GM10266 (cell line): Measurements from ENCODE around the gene ARHGAP26.
"Not testable (repeated sequence)": the region's sequence is repeated elsewhere in the genome, so short reads cannot be mapped to it uniquely, and the experiment has no call there.

Experiments
- DNase-seq: peaks from one replicate; pipeline ENCODE4 v3.0.0; 2012; ENCODE audit errors: extremely low spot score
- CTCF ChIP-seq: IDR thresholded peaks from 2 replicates; pipeline ENCODE4 v1.5.1; 2012; ENCODE audit warnings: mild to moderate bottlenecking, low read depth; ENCODE audit not compliant: control insufficient read depth, insufficient read depth; ENCODE audit errors: missing control alignments

The ARHGAP26 gene

DNA sequence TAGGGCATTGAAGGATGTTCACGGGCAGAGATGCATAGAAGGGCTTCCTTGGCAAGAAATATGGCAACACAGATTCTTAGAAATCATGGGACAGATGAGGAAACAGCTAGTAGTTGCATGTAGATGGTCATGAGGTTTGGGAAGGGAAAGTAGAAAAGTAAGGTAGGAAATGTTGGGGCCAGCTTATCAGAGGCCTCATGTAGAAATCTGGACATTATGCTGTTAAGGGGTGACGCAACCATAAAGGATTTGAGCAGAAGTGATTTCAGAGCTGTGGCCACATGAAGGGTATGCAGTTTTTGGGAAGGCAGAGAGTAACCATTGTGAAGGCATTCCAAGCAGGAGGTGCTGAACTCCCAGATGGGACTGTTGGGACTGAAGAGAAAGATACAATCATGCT is 224.0 kb downstream of the ARHGAP26 start:
- DNase-seq: no peak
- TF ChIP-seq CTCF: no peak

DNA sequence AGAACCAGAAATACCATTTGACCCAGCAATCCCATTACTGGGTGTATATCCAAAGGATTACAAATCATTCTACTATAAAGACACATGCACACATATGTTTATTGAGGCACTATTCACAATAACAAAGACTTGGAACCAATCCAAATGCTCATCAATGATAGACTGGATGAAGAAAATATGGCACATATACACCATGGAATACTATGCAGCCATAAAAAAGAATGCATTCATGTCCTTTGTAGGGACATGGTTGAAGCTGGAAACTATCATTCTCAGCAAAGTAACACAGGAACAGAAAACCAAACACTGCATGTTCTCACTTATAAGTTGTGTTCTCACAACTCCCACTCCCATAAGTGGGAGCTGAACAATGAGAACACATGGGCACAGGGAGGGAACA is 225.4 kb downstream of the ARHGAP26 start:
- DNase-seq: not testable (repeated sequence)

DNA sequence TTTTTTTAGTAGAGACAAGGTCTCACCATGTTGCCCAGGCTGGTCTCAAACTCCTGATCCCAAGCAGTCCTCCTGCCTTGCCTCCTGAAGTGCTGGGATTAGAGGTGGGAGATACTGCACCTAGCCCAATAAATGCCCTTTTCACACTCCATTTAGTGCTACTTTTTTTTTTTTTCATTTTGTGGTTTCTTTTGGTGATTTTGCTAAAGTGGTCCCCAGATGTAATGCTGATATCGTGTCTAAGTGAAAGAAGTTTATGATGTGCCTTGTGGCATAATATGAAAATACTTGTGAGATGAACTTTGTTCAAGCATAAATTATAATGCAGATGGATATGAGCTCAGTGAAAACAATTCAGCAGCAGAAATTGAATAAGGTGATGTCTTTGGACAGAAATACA is 227.4 kb downstream of the ARHGAP26 start:
- DNase-seq: no peak
- no peak for TF ChIP-seq CTCF

DNA sequence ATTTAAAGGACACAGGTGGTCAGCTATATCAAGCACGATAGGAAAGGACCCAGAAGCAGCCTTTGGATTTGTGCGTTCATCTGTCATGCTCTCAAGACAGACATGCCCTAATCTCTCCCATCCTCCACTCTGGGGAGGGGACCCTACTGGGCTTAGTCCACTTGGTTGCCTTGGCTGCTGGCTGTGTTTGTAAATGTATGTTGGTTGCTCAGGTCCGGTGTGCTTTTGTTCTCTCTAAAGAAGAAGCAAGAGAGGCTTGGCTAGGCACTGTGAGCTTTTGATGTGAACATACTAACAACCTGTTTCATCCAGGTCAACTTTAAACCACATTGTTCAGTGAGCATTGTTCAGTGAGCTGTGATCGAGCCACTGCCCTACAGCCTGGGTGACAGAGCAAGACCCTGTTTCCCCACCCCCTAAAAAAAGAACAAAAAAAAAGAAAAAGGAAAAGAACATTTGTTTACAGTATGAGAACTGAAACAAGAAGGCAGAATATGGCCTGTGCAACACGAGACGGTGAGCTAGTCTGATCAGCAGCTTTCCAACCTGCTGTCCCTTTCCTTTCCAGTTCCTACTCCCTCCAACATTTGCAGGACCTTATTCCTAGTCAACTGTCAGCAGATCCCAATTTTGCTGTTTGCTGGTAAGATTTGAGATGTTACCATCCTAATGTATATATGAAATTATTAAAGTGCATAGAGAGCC is 228.3 kb downstream of the ARHGAP26 start:
- no peak for TF ChIP-seq CTCF
- no peak for DNase-seq

DNA sequence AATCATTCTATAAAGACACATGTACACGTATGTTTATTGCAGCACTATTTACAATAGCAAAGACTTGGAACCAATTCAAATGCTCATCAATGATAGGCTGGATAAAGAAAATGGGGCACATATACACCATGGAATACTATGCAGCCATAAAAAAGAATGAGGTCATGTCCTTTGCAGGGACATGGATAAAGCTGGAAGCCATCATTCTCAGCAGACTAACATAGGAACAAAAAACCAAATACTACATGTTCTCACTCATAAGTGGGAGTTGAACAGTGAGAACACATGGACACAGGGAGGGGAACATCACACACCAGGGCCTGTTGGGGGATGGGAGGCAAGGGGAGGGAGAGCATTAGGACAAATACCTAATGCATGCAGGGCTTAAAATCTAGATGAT is 230.4 kb downstream of the ARHGAP26 start:
- DNase-seq: not testable (repeated sequence)

GRCh38 chr5:143001764-143002351 is 231.7 kb downstream of the ARHGAP26 start:
- no peak for DNase-seq
- TF ChIP-seq CTCF: no peak

DNA sequence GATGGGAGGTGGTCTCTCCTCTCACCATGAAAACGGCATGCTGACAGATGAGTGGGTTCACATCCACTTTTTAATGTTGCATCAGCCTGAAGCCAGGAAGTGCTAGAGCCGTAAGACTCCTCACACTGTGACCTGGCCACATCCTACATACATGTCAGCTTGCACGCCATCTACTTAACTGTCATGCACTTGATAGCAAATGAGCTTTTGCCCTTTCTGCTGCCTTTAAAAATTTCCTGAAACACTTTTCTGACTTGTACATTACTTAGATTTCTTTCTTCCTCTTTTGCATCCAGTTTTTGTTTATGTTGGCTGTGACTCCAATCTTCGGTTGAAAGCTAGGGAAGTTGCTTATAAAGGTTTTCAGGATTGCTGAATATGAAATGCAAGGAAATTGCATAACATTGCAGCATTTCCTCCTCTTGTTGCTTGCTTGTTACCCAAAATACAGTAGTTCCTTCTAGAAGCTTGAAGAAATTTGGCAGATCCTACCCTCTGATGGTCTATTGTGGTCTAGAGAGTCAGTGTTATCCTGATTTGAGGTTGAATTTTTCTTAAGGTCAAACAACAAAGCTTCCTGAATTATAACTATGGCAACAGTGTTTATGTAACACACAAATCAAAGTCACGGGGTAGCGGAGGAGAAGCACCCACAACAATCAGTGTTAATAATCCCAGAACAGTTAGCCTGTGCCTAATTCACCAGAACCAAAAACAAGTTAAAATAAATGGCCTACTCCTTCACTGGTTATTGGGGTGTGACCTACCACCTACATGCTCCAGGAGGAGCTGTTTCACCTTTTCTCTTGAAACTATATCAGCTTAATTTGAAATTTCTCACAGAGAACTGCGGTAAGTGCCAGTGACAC is 232.5 kb downstream of the ARHGAP26 start:
- TF ChIP-seq CTCF: peak; percentile 62
- peak; percentile 69 for DNase-seq

GRCh38 chr5:143003328-143003636 is 233.1 kb downstream of the ARHGAP26 start:
- TF ChIP-seq CTCF: no peak
- no peak for DNase-seq
